PC-9 (cell line): Measurements from ENCODE around the gene ARHGAP22.

Experiments
- EZH2 ChIP-seq: fragments of 200-600 bp; sonication (generic); IDR thresholded peaks from 2 replicates; pipeline ENCODE4 v1.8.0; 2017; ENCODE audit warnings: antibody characterized with exemption, low read depth
- TF ChIP-seq, protein P1 (sequence below): fragments of 200-600 bp; sonication (generic); conservative IDR thresholded peaks from 2 replicates; pipeline ENCODE4 v1.6.1; 2017; ENCODE audit warnings: mixed run types, antibody characterized with exemption, mild to moderate bottlenecking, moderate library complexity

DNA sequence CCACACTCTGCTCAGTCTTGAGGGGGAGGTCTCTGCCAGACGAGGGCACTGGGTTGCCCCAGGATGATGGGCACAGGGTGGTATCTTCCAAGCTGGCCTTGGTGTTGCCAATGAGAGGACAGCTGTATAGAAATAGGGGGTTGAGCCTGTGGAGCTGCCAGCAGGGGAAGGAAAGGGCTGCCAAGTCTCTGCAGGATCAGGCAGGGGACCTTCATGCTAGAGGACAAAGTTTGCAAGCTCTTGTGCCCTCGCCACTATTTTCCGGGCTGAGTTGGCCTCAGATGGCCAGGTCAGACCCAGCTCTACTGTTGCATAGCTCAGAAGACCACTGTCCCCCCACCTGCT, 68.7 kb downstream of the ARHGAP22 start:
- TF ChIP-seq, protein P1, sequence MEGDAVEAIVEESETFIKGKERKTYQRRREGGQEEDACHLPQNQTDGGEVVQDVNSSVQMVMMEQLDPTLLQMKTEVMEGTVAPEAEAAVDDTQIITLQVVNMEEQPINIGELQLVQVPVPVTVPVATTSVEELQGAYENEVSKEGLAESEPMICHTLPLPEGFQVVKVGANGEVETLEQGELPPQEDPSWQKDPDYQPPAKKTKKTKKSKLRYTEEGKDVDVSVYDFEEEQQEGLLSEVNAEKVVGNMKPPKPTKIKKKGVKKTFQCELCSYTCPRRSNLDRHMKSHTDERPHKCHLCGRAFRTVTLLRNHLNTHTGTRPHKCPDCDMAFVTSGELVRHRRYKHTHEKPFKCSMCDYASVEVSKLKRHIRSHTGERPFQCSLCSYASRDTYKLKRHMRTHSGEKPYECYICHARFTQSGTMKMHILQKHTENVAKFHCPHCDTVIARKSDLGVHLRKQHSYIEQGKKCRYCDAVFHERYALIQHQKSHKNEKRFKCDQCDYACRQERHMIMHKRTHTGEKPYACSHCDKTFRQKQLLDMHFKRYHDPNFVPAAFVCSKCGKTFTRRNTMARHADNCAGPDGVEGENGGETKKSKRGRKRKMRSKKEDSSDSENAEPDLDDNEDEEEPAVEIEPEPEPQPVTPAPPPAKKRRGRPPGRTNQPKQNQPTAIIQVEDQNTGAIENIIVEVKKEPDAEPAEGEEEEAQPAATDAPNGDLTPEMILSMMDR, result no peak
- TF ChIP-seq EZH2, result no peak
